HG03139 (cell line): ENCODE measurements around the gene DPF3.

Experiments used
- ATAC-seq: cut with Tn5 transposase; IDR thresholded peaks from one replicate; pipeline ENCODE4 v1.9.1; 2021; ENCODE audit not compliant: unreplicated experiment

The DPF3 gene

DNA sequence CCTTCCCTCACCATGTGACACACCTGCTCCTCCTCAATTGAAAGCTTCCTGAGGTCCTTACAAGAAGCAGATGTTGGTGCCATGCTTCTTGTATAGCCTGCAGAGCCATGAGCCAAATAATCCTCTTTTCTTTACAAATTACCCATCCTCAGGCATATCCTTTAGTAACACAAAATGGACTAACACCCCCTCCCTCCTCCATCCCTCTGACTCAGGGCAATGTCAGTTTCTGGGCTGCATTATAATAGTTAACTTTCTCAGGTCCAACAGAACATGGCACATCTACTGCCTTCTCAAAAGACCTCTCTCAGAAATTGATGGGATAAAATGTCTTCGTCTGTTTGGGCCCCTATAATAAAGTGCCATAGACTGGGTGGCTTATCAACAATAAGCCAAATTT is 287.0 kb downstream of the DPF3 start:
- ATAC-seq: no peak

DNA sequence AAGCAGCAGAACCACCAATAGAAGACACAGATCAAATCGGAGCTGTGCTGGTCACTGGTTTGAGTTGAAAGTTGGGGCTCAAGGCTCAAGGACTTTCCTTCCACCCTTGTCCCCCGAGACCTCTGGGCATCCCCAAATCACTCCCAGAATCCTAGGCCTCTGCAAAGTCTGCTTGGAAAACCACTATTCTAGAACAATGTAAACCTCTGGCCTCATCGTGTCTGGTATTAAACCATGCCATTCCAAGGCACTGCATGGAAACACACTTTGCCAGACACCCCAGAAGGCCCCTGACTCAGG is 288.0 kb downstream of the DPF3 start:
- ATAC-seq: no peak

DNA sequence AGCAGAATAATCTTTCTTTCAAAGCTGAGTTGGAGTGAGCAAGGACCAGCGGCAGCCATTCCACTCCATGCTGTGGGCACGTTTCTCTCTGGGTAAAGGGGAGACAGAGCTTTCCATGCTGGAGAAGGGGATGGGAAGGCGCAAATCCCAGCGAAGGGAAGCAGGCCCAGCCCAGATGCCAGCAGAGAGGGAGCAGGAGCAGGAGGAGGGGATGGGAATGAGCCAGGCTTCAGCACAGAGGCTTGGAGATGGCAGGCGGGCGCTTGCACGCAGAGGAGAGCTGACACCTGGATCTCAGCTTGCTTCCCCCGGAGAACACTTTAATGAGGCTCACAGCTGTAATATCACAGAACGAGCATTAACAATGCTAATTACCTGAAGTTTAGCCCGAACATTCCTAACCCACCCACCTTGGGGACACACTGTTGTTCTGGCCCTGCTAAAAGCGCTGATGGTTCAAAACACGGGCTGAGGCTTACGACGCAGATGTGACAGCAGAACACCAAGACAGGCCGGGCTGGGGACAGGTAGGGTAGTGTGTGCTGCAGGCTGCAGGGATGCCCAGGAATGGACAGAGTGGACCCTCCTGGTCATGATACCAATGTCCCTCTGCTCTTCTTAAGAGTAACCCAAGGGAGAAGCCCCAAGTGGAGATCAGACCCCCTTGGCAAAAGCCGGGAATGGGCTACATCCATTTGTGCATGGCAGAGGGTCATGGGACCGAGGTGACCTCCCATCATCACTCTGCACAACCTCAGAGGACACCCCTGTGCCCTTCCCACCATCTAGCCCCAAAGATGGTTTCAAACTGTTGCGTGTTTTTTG is 288.6 kb downstream of the DPF3 start:
- ATAC-seq: no peak

DNA sequence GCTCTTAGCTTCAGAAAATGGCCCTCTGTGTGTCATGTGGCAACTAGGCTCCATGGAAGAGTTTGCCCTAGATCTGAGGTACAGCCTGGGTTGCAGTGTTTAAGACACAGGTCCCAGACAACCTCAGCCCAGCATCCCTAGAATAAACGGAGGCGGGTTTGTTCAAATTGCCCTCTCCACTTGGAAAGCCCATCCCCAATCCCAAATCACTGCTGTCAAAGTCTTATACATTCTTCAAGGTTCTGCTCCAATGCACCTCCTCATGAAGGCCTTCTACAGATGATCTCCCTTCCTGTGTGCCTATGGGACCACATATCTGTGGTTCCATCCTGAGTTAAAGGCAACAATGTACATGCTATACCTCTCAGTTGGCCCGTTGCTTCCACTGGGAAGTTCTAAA is 289.8 kb downstream of the DPF3 start:
- ATAC-seq: no peak

DNA sequence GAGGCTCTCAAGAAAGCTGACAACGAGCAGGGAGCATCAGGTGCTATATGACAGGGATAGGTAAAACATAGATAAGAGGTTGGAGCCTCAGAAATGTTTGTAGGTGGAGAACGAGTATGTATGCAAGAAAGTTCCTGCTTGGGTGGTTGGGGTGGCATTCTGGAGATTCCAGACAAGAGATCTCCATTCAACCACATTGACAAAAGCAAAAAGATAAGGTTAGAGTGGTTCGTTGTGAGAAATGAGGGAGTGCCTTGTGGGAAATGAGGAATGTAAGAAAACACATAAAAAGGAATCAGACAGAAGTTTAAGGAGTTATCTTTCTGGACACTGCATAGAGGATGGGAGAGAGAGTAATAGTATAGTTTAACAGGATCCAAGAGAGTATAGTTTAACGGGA is 290.3 kb downstream of the DPF3 start:
- ATAC-seq: no peak

DNA sequence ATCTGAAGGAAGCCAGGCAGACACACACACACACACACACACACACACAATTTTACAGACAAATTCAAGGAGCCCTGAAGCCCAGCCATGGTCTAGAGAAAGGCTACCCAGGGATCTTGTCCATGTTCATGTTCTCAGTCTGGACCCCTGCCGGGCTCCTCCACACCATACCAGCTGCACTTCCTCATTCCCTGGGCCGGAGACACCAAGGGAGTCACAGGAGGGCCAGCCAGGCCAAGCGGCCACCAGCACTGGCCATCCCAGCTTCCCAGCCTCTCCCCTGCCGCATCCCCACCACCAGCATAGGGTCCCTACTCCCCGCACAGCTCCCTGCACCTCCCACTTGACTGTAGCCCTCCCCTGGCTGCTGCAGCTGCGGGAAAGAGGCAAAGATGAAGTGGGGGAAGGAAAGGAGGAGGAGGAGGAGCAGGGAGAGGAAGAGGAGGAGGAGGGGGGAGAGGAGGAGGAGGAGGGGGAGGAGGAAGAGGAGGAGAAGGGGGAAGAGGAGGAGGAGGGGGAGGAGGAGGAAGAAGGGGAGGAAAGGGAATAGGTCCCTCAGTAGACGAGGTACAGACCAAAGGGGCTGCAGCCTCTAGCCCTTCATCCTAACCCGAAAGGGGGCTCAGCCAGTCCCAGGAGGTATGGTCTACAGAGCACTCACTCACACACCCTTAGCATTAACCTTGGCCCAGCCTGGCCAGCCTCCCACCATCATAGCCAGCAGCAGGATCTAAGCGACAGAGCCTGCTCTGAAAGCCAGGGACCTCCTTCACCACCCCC is 293.2 kb downstream of the DPF3 start:
- no peak for ATAC-seq

DNA sequence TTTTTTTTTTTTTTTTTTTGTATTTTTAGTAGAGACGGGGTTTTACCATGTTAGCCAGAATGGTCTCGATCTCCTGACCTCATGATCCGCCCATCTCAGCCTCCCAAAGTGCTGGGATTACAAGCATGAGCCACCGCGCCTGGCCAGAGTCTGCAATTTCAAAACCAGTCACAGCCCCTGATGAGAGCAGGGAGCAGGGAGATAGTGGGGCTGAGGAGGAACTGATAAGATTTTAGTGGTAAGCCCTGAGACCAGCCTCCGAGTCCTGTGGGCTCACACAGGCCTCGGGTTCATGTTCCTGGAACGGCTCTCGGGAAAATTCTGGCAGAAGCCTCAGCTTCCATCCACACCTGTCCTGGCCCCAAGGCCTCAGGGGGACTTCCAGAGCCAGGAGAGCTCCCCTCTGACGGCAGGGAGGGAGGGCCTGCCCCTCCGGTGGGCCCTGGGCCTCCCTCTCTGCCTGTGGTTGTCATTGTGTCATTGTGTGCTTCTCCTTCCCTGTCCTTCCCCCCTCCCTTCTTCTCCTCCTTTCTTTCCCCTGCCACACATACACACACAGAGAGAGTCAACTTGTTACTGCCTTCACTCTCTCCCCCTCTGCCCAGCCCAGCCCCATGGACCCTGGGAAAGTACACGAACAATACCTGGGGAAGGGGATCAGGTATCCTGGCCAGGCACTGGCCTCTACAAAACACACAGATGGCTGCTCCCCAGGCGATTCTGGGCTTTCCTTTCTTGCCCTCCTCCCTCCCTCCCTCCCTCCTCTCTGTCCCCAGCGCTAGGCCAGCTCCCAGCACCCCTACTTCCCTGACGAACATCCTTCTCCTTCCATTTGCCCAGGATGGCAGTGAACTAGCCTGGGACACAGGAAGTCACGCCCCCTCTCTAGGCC is 294.1 kb downstream of the DPF3 start:
- ATAC-seq: no peak

DNA sequence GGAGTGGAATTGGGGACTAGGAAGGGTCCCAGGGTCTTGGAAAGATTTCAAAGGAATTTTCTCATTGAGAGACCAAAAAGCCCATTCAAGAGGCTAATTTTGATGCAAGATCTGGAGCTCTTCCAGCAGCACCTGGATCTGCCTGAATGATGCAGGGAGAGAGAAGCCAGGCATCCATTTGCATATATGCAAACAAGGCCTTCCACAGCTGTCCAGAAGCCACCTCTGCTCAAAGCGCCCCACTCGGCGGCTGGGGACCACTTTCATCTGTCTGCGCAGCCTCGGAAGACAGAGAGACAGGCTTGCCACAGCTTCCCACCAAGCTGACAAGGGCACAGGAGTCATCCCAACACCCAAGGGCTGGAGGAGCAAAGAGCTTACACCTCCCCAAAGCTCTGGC is 295.6 kb downstream of the DPF3 start:
- ATAC-seq: no peak

DNA sequence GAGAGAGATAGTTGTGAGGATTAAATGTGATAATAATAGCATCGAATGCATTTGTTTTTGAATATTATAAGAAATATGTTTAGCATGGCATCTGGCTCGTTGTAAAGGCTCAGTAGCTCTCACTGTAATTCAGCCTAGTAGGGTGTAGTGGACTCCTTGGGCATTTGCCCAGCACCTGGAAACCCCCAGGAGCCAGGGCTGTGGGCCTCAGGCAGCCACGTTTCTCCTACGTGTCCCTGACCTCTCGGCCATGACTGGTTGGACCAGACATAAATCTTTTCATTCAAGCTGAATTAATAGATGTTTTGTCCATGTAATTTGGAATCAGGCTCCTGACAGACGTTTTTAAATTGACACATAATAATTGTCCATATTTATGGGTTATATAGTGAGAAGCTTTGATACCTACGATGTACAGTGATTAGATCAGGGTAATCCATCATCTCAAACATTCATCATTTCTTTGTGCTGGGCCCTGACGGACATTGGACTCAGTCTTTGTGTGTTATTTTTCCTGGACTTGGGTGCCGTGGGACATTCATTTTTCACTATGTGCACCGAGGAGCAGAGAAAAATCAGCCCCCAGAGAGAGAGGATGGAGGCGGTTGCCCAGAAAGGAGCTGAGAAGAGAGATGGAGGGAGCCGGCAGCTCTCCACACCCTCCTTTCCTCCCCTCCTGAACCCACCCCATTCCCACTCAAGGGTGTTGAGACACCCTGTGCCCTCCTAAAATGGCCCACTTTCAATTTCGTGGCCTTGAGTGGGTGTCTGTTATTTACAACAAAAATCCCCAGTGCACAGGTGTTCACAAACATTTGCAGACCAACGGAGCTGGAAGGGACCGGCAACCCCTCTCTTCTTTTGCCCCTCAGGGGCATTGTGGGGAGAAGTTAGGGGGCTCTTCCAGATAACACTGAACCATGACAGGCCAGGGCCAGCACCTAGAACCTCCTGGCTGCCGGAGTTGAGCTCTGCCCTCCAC is 296.4 kb downstream of the DPF3 start:
- no peak for ATAC-seq

DNA sequence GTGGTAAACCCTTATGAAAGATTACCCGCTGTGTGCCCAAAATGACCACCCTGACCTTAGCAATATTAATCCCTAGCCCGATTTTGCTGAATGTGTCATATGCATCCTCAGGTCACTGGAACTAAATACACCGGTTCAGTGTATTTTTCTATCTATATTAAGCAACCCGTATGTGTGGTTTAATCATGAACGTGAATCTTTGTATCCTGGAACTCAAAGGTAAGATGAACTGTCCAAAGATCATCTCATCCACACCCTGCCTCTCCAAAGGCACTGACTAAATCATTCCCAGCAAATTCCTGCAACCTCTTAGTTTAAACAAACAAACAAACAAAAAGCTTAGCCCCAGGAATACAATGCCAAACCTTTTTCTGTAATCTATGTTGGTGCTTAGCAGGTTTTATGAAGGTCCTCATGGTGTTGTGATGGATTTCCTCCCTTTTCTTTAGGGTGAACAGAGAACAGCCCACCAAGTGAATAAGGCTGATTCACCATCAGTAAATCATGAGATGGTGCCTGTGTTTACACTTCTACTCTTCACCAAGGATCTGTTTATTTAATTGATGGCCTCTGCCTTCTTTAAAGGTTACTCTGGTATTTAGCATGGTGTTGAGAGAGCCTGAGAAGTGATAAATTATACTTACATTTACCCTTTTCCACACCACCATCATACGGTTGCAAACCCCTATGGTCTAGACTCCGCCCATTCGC is 298.6 kb downstream of the DPF3 start:
- no peak for ATAC-seq

DNA sequence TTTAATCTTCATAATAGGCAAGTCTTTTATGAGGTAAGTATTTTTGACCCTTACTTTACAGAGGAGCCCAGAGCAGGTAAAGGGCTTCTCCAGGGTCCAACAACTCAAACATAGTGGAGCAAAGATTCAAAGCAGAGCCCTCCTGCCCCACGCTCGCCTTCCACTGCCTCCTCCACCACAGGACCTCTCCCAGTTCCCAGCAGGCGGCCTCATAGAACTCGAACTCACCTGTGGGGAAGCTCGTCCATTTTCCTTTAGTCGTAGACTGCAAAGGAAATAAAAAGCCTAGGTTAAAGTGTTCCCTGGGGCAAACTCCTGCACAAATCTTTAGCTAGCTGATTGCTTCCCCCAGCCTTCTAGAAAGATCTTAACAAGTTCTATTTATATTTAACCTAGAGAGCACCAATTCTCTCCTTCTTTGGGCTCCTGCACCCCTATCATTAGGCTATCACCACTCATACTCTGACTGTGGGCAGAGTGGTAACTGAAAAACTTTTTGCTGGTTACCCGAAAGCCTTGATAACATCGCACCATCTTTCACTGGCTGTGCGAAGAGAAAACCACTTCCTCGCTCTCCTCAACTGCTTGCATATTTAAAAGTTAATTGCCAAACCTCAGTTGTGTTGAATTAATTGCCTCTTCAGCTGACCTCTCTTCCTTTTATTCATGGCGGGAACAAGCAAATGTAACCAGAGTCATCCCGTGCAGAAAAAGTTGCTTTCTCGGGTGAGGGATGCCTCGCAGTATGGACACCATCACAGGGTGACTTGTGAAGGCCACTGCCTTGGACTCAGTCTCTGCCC is 299.6 kb downstream of the DPF3 start:
- ATAC-seq: peak; percentile 75

DNA sequence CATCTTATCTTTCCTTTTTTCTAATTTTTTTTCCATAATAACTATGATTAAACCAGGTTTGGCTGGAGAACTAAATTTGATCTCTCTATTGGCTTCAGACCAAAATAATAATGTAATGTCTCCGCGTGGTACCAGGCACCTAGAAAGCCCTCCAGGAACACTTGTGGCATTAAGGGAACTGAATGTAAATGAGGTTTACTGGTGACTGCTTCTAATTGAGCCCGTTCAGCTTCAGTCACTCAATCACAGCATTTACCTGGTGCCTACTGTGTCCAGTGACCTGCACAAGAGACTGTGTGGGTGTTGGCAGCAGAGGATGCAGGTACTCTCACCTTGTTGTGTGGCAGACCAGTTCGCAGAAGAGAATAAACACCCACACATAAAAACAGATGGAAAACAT is 302.5 kb downstream of the DPF3 start:
- no peak for ATAC-seq

DNA sequence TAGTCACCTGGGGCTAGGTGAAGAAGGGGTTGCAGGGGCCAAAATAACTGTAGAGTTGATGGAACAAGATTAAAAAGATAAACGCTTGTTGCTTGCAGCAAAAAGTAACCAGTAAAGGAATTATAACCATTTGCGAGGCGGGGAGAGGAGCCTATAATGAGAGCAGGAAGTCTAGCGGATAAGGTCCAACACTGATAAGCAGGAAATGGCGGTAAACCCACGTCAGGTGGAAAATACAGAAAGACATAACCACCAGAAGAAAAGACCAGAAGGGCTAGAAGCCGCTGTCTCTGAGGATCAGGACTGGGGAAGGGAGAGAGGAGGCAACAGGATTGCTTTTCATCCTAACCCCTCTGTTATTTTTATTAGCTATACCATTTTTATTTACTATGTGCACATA is 303.3 kb downstream of the DPF3 start:
- no peak for ATAC-seq

DNA sequence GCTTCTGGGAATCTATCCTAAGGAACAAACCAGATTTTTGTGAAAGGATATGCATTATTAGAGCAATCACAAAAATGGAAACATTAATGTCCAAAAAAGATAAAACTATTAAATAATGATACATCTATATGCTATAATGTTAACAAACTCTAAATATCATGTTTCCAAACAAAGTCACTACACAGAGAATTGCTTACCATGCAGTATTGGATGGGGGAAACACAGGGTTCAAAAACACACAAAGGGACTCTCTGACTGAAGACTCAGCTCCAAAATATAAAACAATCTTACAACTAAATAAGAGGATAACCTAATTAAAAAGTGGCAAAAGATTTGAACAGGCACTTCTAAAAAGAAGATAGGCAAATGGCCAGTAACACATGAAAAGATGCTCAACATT is 304.2 kb downstream of the DPF3 start:
- ATAC-seq: no peak

DNA sequence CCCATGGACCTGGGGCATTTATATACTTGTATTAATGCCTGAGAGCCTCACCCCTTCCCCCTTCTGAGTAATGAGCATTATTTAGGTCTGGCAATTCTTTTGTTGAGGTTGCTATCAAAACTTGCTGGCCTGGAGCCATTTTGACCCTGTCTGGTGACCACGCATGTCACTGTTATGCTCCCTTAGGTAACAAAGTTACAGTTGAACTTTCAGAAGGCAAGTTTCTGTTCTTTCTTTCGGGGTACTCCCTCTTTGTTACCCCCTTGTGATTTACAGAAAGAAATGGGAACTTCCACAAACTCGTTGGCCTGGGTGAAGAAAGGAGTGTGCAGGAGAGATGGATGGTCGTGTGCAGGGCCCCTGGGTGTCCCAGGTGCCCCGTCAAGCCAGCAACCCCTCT is 305.4 kb downstream of the DPF3 start:
- ATAC-seq: no peak

DNA sequence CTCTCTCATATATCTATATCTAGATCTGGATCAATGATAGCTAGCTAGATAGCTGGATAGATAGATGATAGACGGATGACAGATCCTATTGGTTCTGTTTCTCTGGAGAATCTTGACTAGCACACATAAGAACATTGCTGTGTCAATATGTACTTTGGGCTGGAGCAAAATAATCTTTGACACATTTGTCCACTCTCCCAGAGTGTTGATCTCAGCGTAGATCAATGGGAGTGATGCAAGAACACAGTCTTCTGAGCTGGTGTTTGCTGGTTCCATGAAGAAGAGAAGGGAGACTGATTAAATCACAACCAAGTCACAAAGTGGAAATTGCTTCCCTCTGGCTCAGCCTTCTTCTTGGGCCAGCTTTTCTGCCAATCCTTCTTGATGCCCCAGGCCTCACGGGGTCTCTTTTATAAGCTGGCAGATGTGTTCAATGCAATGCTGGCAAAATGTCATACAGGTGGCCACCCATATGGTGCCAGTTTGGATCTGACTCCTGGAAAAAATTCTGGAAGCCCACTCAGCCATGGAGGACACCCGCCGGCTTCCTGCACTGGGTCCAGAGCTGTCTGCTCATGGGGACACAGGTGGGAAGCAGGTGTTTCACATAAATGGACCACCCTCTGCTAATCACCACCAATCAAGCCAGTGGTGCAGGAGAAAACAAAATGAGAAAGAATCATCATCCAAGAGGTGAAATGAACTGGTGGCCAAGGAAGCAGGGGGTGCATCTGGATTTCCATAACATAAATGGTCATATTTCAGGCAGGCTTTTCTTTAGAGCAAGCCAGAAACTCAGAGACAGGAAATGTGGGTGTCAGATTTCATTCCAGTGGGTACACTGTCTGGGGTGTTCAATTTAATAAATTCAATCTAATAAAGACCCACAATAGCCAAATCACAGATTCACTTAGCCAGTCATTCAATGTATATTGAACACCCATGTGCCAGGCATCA is 310.3 kb downstream of the DPF3 start:
- ATAC-seq: no peak

DNA sequence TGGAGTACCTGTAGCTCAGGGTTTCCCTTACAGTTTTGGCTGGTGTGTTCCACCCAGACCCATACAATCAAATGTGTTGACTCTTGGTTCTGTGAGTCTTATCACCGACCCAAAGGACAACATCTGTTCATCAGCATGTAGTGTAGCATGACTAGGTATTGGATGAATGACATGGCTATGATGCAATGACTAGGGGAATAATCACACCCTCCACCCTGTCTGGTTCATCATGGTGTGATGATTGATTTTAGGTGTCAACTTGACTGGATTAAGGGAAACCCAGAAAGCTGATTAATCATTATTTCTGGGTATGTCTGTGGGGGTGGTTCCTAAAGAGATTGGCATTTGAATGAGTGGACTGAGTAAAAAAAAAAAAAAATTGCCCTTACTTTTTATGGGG is 311.3 kb downstream of the DPF3 start:
- ATAC-seq: no peak

DNA sequence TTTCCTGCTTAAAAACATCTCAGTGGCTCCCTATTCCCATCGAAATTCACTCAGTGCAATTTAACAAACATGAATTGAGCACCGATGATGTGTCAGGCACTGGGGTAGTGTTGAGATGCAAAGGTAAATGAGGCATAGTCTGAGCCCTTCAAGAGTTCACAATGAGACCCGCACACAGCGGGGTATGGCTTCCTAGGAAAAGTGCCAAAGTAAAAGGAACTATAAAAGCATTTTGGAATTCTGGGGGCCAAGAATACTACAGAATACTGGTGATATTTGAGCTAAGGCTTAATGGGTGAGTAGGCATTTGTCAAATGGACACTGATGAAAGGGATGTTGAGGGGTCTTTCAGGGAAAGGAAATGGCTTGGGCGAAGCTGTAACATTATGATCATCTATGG is 315.4 kb downstream of the DPF3 start:
- no peak for ATAC-seq
